Breast epithelium (tissue), 4 donors: ENCODE measurements around the gene TRMT2B. TPM values are rescaled to one million over a fixed set of nuclear protein-coding genes. Genes with fewer than 3 reads are reported as not detected.

ENCODE experiments used
- DNase-seq, 2 donors: peaks; one replicate each; pipeline ENCODE4 v3.0.0-alpha.2; 2019; ENCODE audit warnings: low spot score in 2 of 2
- H3K27ac ChIP-seq, 2 donors: fragments of 200-600 bp; sonication (generic) in 1 of 2; one replicate each; pipeline ENCODE4 v1.5.1; 2016 to 2019; ENCODE audit warnings: mild to moderate bottlenecking in 1 of 2
- H3K27me3 ChIP-seq, 2 donors: fragments of 200-600 bp; sonication (generic) in 1 of 2; one replicate each; pipeline versions ENCODE4 v1.5.1 to v1.6.0; 2017 to 2019; ENCODE audit warnings: control low read depth in 1 of 2, mild to moderate bottlenecking in 1 of 2
- H3K36me3 ChIP-seq: fragments of 200-600 bp; one replicate; pipeline ENCODE4 v1.5.1; 2019
- H3K4me1 ChIP-seq, 2 donors: fragments of 200-600 bp; sonication (generic); one replicate each; pipeline ENCODE4 v1.5.1; 2016 to 2019; ENCODE audit warnings: control low read depth in 1 of 2
- H3K4me3 ChIP-seq, 3 donors: fragments of 200-600 bp; sonication (generic); 1 replicate in 2 of 3; 2 replicates in 1 of 3; pipeline ENCODE4 v1.5.1; 2016 to 2019; ENCODE audit warnings: mild to moderate bottlenecking in 3 of 3, moderate library complexity in 2 of 3
- H3K9me3 ChIP-seq, 2 donors: fragments of 200-600 bp; sonication (generic) in 1 of 2; one replicate each; pipeline ENCODE4 v1.5.1; 2016 to 2019; ENCODE audit warnings: control low read depth in 1 of 2
- CTCF ChIP-seq, 3 donors: fragments of 450-650 bp; IDR thresholded peaks; one replicate each; pipeline ENCODE4 v1.5.1; 2016 to 2017; ENCODE audit warnings: antibody characterized with exemption in 3 of 3, mild to moderate bottlenecking in 3 of 3, moderate library complexity in 3 of 3
- POLR2A ChIP-seq: fragments of 450-650 bp; IDR thresholded peaks from one replicate; pipeline ENCODE4 v1.6.1; 2016; ENCODE audit warnings: antibody characterized with exemption, mild to moderate bottlenecking, moderate library complexity
- POLR2AphosphoS5 ChIP-seq, 3 donors: sonication (generic); formaldehyde crosslinking; IDR thresholded peaks; one replicate each; pipeline ENCODE4 v1.6.1; 2017; ENCODE audit warnings: antibody characterized with exemption in 3 of 3
- intact Hi-C: fragments of 100-400 bp; cut with DNase I; formaldehyde crosslinking; loops from one replicate; pipeline ENCODE4 v1.15.1; 2023; ENCODE audit warnings: low total_unique reads
- total RNA-seq, 3 donors: library from RNA; depleted of rRNA; stranded (reverse); fragments of >200 nt; gene quantifications; one replicate each; pipeline ENCODE4 v1.1.0, GENCODE V29; 2016

Gene TRMT2B
- 10 to 100 TPM; 15.2 to 23.6 (median 17.7) TPM for total RNA-seq

DNA sequence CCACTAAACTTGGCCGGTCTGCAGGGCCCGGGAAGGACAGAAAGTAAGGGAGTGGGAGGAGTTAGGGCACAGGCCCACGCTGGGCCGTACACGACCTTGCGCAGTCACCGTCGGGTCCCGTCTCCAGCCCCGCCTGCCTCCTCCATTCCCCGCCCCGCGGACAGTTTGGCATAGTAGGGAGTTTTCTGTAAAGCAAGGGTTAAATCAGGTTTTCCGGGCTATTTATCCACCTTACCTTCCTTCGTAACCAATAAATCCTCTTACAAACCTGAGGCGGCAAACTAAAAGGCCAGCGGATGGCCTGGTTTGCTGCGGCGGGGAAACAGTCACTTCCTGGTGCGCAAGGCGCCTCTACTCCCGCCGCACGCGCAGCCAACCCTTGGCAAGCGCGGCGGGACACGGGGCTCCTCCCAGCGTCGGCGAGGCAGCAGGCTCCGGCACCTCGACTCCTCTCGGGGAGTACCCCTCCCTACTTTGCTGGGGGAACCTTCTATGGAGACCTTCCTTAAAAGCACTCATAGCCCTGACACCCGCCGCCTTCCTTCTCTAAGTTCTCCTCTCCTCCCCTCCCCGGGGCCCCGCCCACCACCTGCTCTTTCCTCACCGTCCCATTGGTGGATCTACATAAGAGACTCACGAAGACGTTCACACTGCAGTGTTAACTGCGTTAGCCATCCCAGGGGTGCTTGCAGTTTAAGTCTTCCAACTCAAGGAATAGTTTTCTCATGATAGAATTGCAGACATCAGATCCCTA, at the start of gene TRMT2B:
TRMT2B (minus strand) TSS at position 563 of the 754 bp plus-strand sequence. CDS start 9,822 bp downstream, outside the sequence.
- no peak for TF ChIP-seq POLR2AphosphoS5 (IDR thresholded peaks at IDR 0.05)
- TF ChIP-seq POLR2A: no peak
- TF ChIP-seq CTCF (IDR thresholded peaks at IDR 0.05): no peak
- Histone ChIP-seq H3K36me3 (no peaks in the 10 kb centered on the region), H3K27me3 (no peaks in the 10 kb centered on the region), H3K27ac (peak within 1 kb of the TSS; percentile 86 to 92), H3K9me3 (no peaks in the 10 kb centered on the region), H3K4me3 (peak within 1 kb of the TSS; percentile 55 to 77 (median 59)), H3K4me1 (no peaks in the 10 kb centered on the region)
- intact Hi-C loops: no loop called here
- peak; percentile 67 to 68 for DNase-seq

- no peaks in the 10 kb centered on the region for H3K9me3 ChIP-seq
- peak within 1 kb of the TSS; percentile 29 to 70 for H3K27ac ChIP-seq
- TF ChIP-seq POLR2A (no peak), POLR2AphosphoS5 (IDR thresholded peaks at IDR 0.05) (peak in 1 of 3 donors; percentile 51)
- no peaks in the 10 kb centered on the region for H3K4me1 ChIP-seq
- peak within 1 kb of the TSS; percentile 35 to 51 (median 43) for H3K4me3 ChIP-seq
- no peaks in the 10 kb centered on the region for H3K36me3 ChIP-seq
- DNase-seq: peak; percentile 89 to 91
- H3K27me3 ChIP-seq: peaks cover 0 to 19% of the 10 kb centered on the region in 2 donors
- intact Hi-C loops: no loop called here
These were observed 45.9 kb upstream of the TRMT2B start, which contains the start of gene CENPI for GRCh38 chrX:101097546-101098453. Gene CENPI, plus strand, starts transcription at chrX:101098204. Its CDS starts 2,867 bp downstream, at chrX:101101071.

- TF ChIP-seq CTCF (IDR thresholded peaks at IDR 0.05) (no peak), POLR2A (no peak), POLR2AphosphoS5 (IDR thresholded peaks at IDR 0.05) (no peak)
- H3K4me1 ChIP-seq: no peaks in the 10 kb centered on the region
- peaks cover 0 to 37% of the 10 kb centered on the region in 2 donors for H3K27me3 ChIP-seq
- intact Hi-C loops: no loop called here
- H3K9me3 ChIP-seq: no peaks in the 10 kb centered on the region
- H3K36me3 ChIP-seq: no peaks in the 10 kb centered on the region
- H3K4me3 ChIP-seq: no peak overlapping the region
- DNase-seq: no peak
- no peak overlapping the region for H3K27ac ChIP-seq
These were observed 39.9 kb upstream of the TRMT2B start for GRCh38 chrX:101091817-101092216.

GRCh38 chrX:101081231-101081630, 29.3 kb upstream of the TRMT2B start:
- Histone ChIP-seq H3K27me3 (peaks cover 0 to 74% of the 10 kb centered on the region in 2 donors), H3K36me3 (no peaks in the 10 kb centered on the region), H3K9me3 (no peaks in the 10 kb centered on the region), H3K4me1 (no peaks in the 10 kb centered on the region), H3K4me3 (no peak overlapping the region), H3K27ac (no peak overlapping the region)
- no peak for TF ChIP-seq POLR2A
- TF ChIP-seq CTCF (IDR thresholded peaks at IDR 0.05): no peak
- TF ChIP-seq POLR2AphosphoS5 (IDR thresholded peaks at IDR 0.05): no peak
- intact Hi-C loops: no loop called here
- no peak for DNase-seq

GRCh38 chrX:101080326-101081124, 28.6 kb upstream of the TRMT2B start:
- Histone ChIP-seq H3K9me3 (no peaks in the 10 kb centered on the region), H3K27ac (no peak overlapping the region), H3K36me3 (no peaks in the 10 kb centered on the region), H3K27me3 (peaks cover 0 to 73% of the 10 kb centered on the region in 2 donors), H3K4me1 (no peaks in the 10 kb centered on the region), H3K4me3 (no peak overlapping the region)
- DNase-seq: no peak
- intact Hi-C loops: no loop called here
- TF ChIP-seq CTCF (IDR thresholded peaks at IDR 0.05) (no peak), POLR2AphosphoS5 (IDR thresholded peaks at IDR 0.05) (no peak), POLR2A (no peak)
